GM23248 (cell line): ENCODE results near the gene EARS2. TPM values are rescaled to one million over a fixed set of nuclear protein-coding genes. Genes with fewer than 3 reads are reported as not detected.

Experiments used
- DNase-seq: peaks from one replicate; pipeline ENCODE4 v3.0.0-alpha.2; 2015
- H2AFZ ChIP-seq: fragments of 200-600 bp; sonication (generic); 2 replicates; pipeline ENCODE4 v1.6.1; 2016; ENCODE audit warnings: antibody characterized with exemption
- H3F3A ChIP-seq: fragments of 200-600 bp; sonication (generic); 2 replicates; pipeline ENCODE4 v1.6.1; 2016; ENCODE audit warnings: mild to moderate bottlenecking, antibody characterized with exemption, mixed run types; ENCODE audit not compliant: insufficient read depth
- H3K27ac ChIP-seq: fragments of 200-600 bp; sonication (generic); 2 replicates; pipeline ENCODE4 v1.5.1; 2016; ENCODE audit warnings: mild to moderate bottlenecking
- H3K27me3 ChIP-seq: fragments of 200-600 bp; sonication (generic); replicated peaks from 2 replicates; pipeline ENCODE4 v1.6.1; 2016; ENCODE audit warnings: mild to moderate bottlenecking; ENCODE audit not compliant: insufficient read depth
- H3K36me3 ChIP-seq: fragments of 200-600 bp; sonication (generic); 2 replicates; pipeline ENCODE4 v1.6.1; 2016; ENCODE audit warnings: low read depth, mild to moderate bottlenecking
- H3K4me1 ChIP-seq: fragments of 200-600 bp; sonication (generic); 2 replicates; pipeline ENCODE4 v1.6.1; 2016; ENCODE audit warnings: mild to moderate bottlenecking; ENCODE audit not compliant: insufficient read depth
- H3K4me2 ChIP-seq: fragments of 200-600 bp; sonication (generic); one replicate; pipeline ENCODE4 v1.6.1; 2016; ENCODE audit warnings: mild to moderate bottlenecking; ENCODE audit not compliant: unreplicated experiment
- H3K4me3 ChIP-seq: fragments of 200-600 bp; sonication (generic); 2 replicates; pipeline ENCODE4 v1.5.1; 2016; ENCODE audit warnings: mild to moderate bottlenecking
- H3K79me2 ChIP-seq: fragments of 200-600 bp; sonication (generic); 2 replicates; pipeline ENCODE4 v1.6.1; 2016; ENCODE audit warnings: mild to moderate bottlenecking; ENCODE audit not compliant: insufficient read depth
- H3K9ac ChIP-seq: fragments of 200-600 bp; sonication (generic); 2 replicates; pipeline ENCODE4 v1.6.1; 2016; ENCODE audit warnings: mild to moderate bottlenecking
- H3K9me2 ChIP-seq: fragments of 200-600 bp; sonication (generic); 2 replicates; pipeline ENCODE4 v1.6.1; 2016; ENCODE audit warnings: mixed run types, mild to moderate bottlenecking, moderate library complexity; ENCODE audit not compliant: insufficient read depth
- H3K9me3 ChIP-seq: fragments of 200-600 bp; sonication (generic); one replicate; pipeline ENCODE4 v1.6.1; 2017; ENCODE audit warnings: low read depth
- H4K20me1 ChIP-seq: fragments of 200-600 bp; sonication (generic); 2 replicates; pipeline ENCODE4 v1.6.0; 2016; ENCODE audit not compliant: insufficient read depth
- EZH2 ChIP-seq: fragments of 200-600 bp; sonication (generic); IDR thresholded peaks from 2 replicates; pipeline ENCODE4 v1.6.1; 2018; ENCODE audit warnings: antibody characterized with exemption, mild to moderate bottlenecking; ENCODE audit not compliant: insufficient read depth, poor library complexity, severe bottlenecking
- EZH2phosphoT487 ChIP-seq: fragments of 200-600 bp; sonication (generic); IDR thresholded peaks from 2 replicates; pipeline ENCODE4 v1.6.1; 2018; ENCODE audit warnings: antibody characterized with exemption, moderate library complexity, mild to moderate bottlenecking, low read depth; ENCODE audit not compliant: insufficient read depth
- WGBS, 2 experiments: methylation state at CpG; one replicate each; pipeline ENCODE4 v1.1.6; 2015 to 2017; ENCODE audit warnings: low lambda C conversion rate in 2 of 2, low coverage in 1 of 2; ENCODE audit errors: missing lambda C conversion rate in 2 of 2; 5-methylcytosine and 5-hydroxymethylcytosine counted together
- in situ Hi-C: fragments of 300-500 bp; cut with MboI; formaldehyde crosslinking; loops from 2 replicates; pipeline ENCODE4 v1.15.0; 2020
- polyA plus RNA-seq: library from polyadenylated mRNA; unstranded; fragments of >200 nt; fragmentation: Nextera tagmentation; extraction: Ambion mirVana; gene quantifications from 2 replicates; pipeline ENCODE4 v1.2.1, GENCODE V29; 2016
- total RNA-seq: library from RNA; depleted of rRNA; stranded (reverse); fragments of >200 nt; shearing (Covaris generic); gene quantifications from 2 replicates; pipeline ENCODE4 v1.2.3, GENCODE V29; 2014; rRNA removed

EARS2 gene
- total and polyA plus RNA-seq, 2 experiments from 2014 or later, result 15.6 to 27.1 TPM

- H3K4me3 ChIP-seq, result no peak overlapping the region
- H3F3A ChIP-seq, result no peaks in the 10 kb centered on the region
- H3K9ac ChIP-seq, result no peak overlapping the region
- H4K20me1 ChIP-seq, result no peaks in the 10 kb centered on the region
- H3K79me2 ChIP-seq, result no peaks in the 10 kb centered on the region
- no peak for TF ChIP-seq EZH2
- TF ChIP-seq EZH2phosphoT487, result no peak
- H2AFZ ChIP-seq, result no peak overlapping the region
- H3K27ac ChIP-seq, result no peak overlapping the region
- in situ Hi-C loops, result no loop called here
- no peaks in the 10 kb centered on the region for H3K27me3 ChIP-seq
- H3K4me1 ChIP-seq, result no peaks in the 10 kb centered on the region
- no peaks in the 10 kb centered on the region for H3K9me2 ChIP-seq
- DNase-seq, result no peak
- 91 to 98% methylated on average over 3 of the region's 3 CpGs for WGBS, 2 experiments
- H3K36me3 ChIP-seq, result peaks cover 6% of the 10 kb centered on the region; the same call in 1 of the 2 replicates
- H3K9me3 ChIP-seq, result no peaks in the 10 kb centered on the region
- H3K4me2 ChIP-seq, result no peak overlapping the region
Observed at GRCh38 chr16:23478566-23478965, 78.6 kb downstream of the EARS2 start.

- Histone ChIP-seq H3K4me1 (no peaks in the 10 kb centered on the region), H2AFZ (no peak overlapping the region), H3K9me2 (no peaks in the 10 kb centered on the region), H3K27me3 (no peaks in the 10 kb centered on the region), H3K9me3 (no peaks in the 10 kb centered on the region), H3F3A (no peaks in the 10 kb centered on the region), H3K27ac (no peak overlapping the region), H3K4me3 (no peak overlapping the region), H3K9ac (no peak overlapping the region), H3K79me2 (no peaks in the 10 kb centered on the region), H3K36me3 (no peaks in the 10 kb centered on the region), H4K20me1 (no peaks in the 10 kb centered on the region), H3K4me2 (no peak overlapping the region)
- WGBS, 2 experiments, result 100% methylated on average over 1 of the region's 1 CpG
- no peak for DNase-seq
- TF ChIP-seq EZH2, result no peak
- TF ChIP-seq EZH2phosphoT487, result no peak
- in situ Hi-C loops, result no loop called here
Observed at GRCh38 chr16:23476289-23476688, 80.9 kb downstream of the EARS2 start.

Other genes starting within 250 kb of the EARS2 start
- 15.6 and 16.3 TPM in 2 replicates for gene COG7, start 104.2 kb downstream of the EARS2 start, total RNA-seq
- 13.5 and 14.6 TPM in 2 replicates for gene COG7, start 104.2 kb downstream of the EARS2 start, polyA plus RNA-seq
- gene GGA2, start 46.9 kb downstream of the EARS2 start, total RNA-seq, result 9.6 and 13.0 TPM in 2 replicates
- gene GGA2, start 46.9 kb downstream of the EARS2 start, polyA plus RNA-seq, result 16.0 and 17.7 TPM in 2 replicates
- gene UBFD1, start 377 bp upstream of the EARS2 start, total RNA-seq, result 129 and 160 TPM in 2 replicates
- gene UBFD1, start 377 bp upstream of the EARS2 start, polyA plus RNA-seq, result 47.7 and 50.2 TPM in 2 replicates
- 78.9 and 118 TPM in 2 replicates for gene NDUFAB1, start 39.0 kb upstream of the EARS2 start, total RNA-seq
- gene NDUFAB1, start 39.0 kb upstream of the EARS2 start, polyA plus RNA-seq, result 234 and 235 TPM in 2 replicates
- gene PALB2, start 84.0 kb upstream of the EARS2 start, total RNA-seq, result 5.4 and 15.3 TPM in 2 replicates
- 7.8 and 8.5 TPM in 2 replicates for gene PALB2, start 84.0 kb upstream of the EARS2 start, polyA plus RNA-seq
- 38.2 and 41.9 TPM in 2 replicates for gene DCTN5, start 84.1 kb upstream of the EARS2 start, total RNA-seq
- 47.6 and 49.7 TPM in 2 replicates for gene DCTN5, start 84.1 kb upstream of the EARS2 start, polyA plus RNA-seq
- gene PLK1, start 121.5 kb upstream of the EARS2 start, total RNA-seq, result 17.2 and 20.0 TPM in 2 replicates
- gene PLK1, start 121.5 kb upstream of the EARS2 start, polyA plus RNA-seq, result 32.7 and 34.6 TPM in 2 replicates
- not detected in 2 replicates for gene ERN2, start 155.9 kb upstream of the EARS2 start, total RNA-seq
- not detected in 2 replicates for gene ERN2, start 155.9 kb upstream of the EARS2 start, polyA plus RNA-seq
- not detected in 2 replicates for gene CHP2, start 197.7 kb upstream of the EARS2 start, total RNA-seq
- gene CHP2, start 197.7 kb upstream of the EARS2 start, polyA plus RNA-seq, result not detected in 2 replicates